GM12891 (cell line): ENCODE results near the gene ERVH48-1. TPM values are rescaled to one million over a fixed set of nuclear protein-coding genes. Genes with fewer than 3 reads are reported as not detected.
"Not testable (repeated sequence)": the region's sequence is repeated elsewhere in the genome, so short reads cannot be mapped to it uniquely, and the experiment has no call there.

Experiments
- DNase-seq: peaks from one replicate; pipeline ENCODE4 v3.0.0; 2011; ENCODE audit warnings: low spot score; ENCODE audit not compliant: insufficient read length
- FAIRE-seq: peaks from 2 replicates; lab custom pipeline; 2011; peaks lifted over from hg19 to GRCh38; lab: Jason Lieb, UNC
- PAX5 ChIP-seq: IDR thresholded peaks from 2 replicates; pipeline ENCODE4 v1.6.1; 2011; ENCODE audit warnings: low read length, moderate library complexity, mild to moderate bottlenecking; ENCODE audit not compliant: insufficient read depth, severe bottlenecking
- POLR2A ChIP-seq: IDR thresholded peaks from 2 replicates; pipeline ENCODE4 v1.6.1; 2011; ENCODE audit warnings: low read depth, low read length, control low read depth
- POLR2AphosphoS5 ChIP-seq: IDR thresholded peaks from 2 replicates; pipeline ENCODE4 v1.6.1; 2011; ENCODE audit warnings: low read depth, low read length, control low read depth
- POU2F2 ChIP-seq: IDR thresholded peaks from 2 replicates; pipeline ENCODE4 v1.6.1; 2011; ENCODE audit warnings: low read depth, mild to moderate bottlenecking, control low read depth, low read length, moderate library complexity
- SPI1 ChIP-seq: IDR thresholded peaks from 2 replicates; pipeline ENCODE4 v1.6.1; 2011; ENCODE audit warnings: low read depth, low read length, control low read depth
- TAF1 ChIP-seq: IDR thresholded peaks from 2 replicates; pipeline ENCODE4 v1.6.1; 2011; ENCODE audit warnings: low read depth, low read length, control low read depth
- polyA plus RNA-seq: library from polyadenylated mRNA; unstranded; fragments of >200 nt; gene quantifications from one replicate; pipeline ENCODE4 v1.2.1, GENCODE V29; 2012; ENCODE audit warnings: low read depth, missing spikeins, inconsistent platforms; ENCODE audit not compliant: missing spikeins

Gene ERVH48-1
- 0.05 TPM for polyA plus RNA-seq

- TF ChIP-seq POLR2A = no peak
- TF ChIP-seq SPI1 = no peak
- TF ChIP-seq POLR2AphosphoS5 = no peak
- no peak for TF ChIP-seq TAF1
- no peak for TF ChIP-seq POU2F2
- TF ChIP-seq PAX5 = no peak
- DNase-seq = no peak
- no peak for FAIRE-seq
Observed at GRCh38 chr21:42925114-42925926, at the start of gene ERVH48-1. Gene ERVH48-1 (minus strand): TSS chr21:42925630. CDS start chr21:42919006, 6,624 bp downstream.

- peak; percentile 99 for TF ChIP-seq POU2F2
- no peak for TF ChIP-seq SPI1
- TF ChIP-seq TAF1 = no peak
- 0 out of 2 replicates have a peak, but pooled peaks have one; percentile 45 for TF ChIP-seq POLR2AphosphoS5
- DNase-seq (peak; percentile 94), FAIRE-seq (peak; percentile 98)
Observed at GRCh38 chr21:42973991-42974831, 48.8 kb upstream of the ERVH48-1 start, which contains the start of gene PKNOX1. Gene PKNOX1 (plus strand): TSS chr21:42974562. CDS start chr21:43004382, 29,820 bp downstream.

DNA sequence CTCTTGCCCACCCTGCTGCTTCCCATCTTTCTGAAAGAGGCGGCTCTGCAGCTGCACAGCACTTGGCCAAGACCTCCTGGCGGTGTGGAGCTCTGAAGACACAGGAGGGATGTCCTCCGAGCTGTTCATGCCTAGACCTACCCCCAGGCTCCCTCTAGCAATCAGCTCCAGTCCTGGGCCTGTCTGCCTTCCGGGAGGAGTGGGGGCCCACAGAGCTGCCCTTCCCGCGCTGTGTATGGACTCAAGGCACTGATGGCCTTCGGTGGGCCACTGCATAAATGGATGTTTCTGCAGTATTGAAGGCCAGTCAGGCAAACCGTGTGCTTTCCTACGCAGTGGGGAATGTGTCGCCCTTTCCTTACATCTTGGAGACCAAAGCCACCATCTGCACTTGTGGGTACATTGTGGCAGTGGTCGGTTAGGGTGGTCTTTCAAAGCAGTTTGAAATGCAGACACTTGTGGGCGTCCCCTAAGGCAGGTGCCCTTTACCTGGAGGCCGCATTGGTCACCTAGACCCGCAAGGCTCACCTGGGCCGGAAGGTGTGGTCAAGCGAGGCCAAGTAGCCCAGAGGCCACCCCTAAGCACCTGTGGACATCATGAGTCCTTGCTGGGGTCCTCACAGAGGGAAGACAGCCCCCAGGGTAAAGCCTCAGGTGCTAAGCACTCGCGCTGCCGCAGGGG lies 48.0 kb upstream of the ERVH48-1 start:
- FAIRE-seq = no peak
- no peak for TF ChIP-seq TAF1
- no peak for TF ChIP-seq SPI1

GRCh38 chr21:42971897-42972275 lies 46.5 kb upstream of the ERVH48-1 start:
- FAIRE-seq (no peak), DNase-seq (no peak)
- TF ChIP-seq POLR2AphosphoS5 = no peak
- TF ChIP-seq TAF1 = no peak
- no peak for TF ChIP-seq SPI1
- no peak for TF ChIP-seq PAX5
- no peak for TF ChIP-seq POLR2A
- no peak for TF ChIP-seq POU2F2

More for the DNA sequence above, 48.0 kb upstream of the ERVH48-1 start:
- no peak for DNase-seq

DNA sequence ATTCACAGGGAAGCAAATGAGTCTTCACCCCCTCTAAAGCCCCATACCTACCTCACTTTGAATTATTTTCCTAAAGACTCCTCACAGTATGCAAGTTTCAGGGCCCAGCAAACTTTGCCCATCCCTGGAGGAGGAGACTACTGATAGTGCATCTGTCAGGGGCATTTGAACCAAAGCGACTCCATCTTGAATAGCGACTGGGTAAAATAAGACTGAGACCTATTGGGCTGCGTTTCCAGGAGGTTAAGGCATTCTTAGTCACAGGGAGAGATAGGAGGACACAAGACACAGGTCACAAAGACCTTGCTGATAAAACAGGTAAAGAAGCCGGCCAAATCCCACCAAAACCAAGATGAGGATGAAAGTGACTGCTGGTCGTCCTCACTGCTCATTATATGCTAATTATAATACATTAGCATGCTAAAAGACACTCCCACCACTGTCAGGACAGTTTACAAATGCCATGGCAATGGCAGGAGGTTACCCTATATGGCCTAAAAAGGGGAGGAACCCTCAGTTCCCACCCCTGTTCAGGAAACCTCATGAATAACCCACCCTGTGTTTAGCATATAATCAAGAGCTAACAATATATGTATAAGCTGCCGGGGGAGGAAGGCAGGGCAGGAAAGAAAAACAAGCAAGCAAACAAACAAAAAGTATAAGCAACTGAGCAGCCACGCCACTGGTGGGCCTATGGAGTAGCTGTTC lies 45.7 kb upstream of the ERVH48-1 start:
- DNase-seq = no peak
- no peak for TF ChIP-seq PAX5
- TF ChIP-seq POLR2A = no peak
- no peak for TF ChIP-seq POU2F2
- no peak for TF ChIP-seq TAF1
- TF ChIP-seq SPI1 = no peak
- TF ChIP-seq POLR2AphosphoS5 = no peak
- FAIRE-seq = no peak

- no peak for FAIRE-seq
- no peak for TF ChIP-seq TAF1
- TF ChIP-seq POU2F2 = no peak
- TF ChIP-seq POLR2A = no peak
- no peak for TF ChIP-seq SPI1
- no peak for TF ChIP-seq PAX5
- TF ChIP-seq POLR2AphosphoS5 = no peak
- no peak for DNase-seq
Observed at GRCh38 chr21:42969193-42969600, 43.8 kb upstream of the ERVH48-1 start.

DNA sequence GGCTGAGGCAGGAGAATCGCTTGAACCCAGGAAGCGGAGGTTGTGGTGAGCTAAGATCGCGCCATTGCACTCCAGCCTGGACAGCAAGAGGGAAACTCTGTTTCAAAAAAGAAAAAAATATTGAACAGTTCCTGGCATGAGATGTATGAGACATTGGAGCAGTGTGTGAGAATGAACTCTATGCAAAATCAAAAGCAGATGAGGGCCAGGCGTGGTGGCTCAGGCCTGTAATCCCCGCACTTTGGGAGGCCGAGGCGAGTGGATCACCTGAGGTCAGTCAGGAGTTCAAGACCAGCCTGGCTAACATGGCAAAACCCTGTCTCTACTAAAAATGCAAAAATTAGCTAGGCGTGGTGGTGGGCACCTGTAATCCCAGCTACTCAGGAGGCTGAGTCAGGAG lies 42.2 kb upstream of the ERVH48-1 start:
- not testable (repeated sequence) for DNase-seq, FAIRE-seq

- no peak for FAIRE-seq
- no peak for DNase-seq
- TF ChIP-seq POU2F2 (no peak), SPI1 (no peak), POLR2AphosphoS5 (no peak), PAX5 (no peak), TAF1 (no peak), POLR2A (no peak)
Observed at GRCh38 chr21:42965211-42965560, 39.8 kb upstream of the ERVH48-1 start.

- TF ChIP-seq SPI1 (no peak), TAF1 (no peak), PAX5 (no peak), POLR2AphosphoS5 (no peak), POU2F2 (no peak)
- DNase-seq (no peak), FAIRE-seq (no peak)
Observed at GRCh38 chr21:42964546-42965210, 39.2 kb upstream of the ERVH48-1 start.
